MV-4-11 (cell line): ENCODE data around the gene RNF220.

Experiments
- DNase-seq: peaks from one replicate; lab custom pipeline; 2025; lab: John Stamatoyannopoulos, UW

Gene RNF220

GRCh38 chr1:44407430-44408211, 2.6 kb downstream of the RNF220 start:
- DNase-seq = no peak

- no peak for DNase-seq
Observed at GRCh38 chr1:44408212-44408582, 3.1 kb downstream of the RNF220 start.

DNA sequence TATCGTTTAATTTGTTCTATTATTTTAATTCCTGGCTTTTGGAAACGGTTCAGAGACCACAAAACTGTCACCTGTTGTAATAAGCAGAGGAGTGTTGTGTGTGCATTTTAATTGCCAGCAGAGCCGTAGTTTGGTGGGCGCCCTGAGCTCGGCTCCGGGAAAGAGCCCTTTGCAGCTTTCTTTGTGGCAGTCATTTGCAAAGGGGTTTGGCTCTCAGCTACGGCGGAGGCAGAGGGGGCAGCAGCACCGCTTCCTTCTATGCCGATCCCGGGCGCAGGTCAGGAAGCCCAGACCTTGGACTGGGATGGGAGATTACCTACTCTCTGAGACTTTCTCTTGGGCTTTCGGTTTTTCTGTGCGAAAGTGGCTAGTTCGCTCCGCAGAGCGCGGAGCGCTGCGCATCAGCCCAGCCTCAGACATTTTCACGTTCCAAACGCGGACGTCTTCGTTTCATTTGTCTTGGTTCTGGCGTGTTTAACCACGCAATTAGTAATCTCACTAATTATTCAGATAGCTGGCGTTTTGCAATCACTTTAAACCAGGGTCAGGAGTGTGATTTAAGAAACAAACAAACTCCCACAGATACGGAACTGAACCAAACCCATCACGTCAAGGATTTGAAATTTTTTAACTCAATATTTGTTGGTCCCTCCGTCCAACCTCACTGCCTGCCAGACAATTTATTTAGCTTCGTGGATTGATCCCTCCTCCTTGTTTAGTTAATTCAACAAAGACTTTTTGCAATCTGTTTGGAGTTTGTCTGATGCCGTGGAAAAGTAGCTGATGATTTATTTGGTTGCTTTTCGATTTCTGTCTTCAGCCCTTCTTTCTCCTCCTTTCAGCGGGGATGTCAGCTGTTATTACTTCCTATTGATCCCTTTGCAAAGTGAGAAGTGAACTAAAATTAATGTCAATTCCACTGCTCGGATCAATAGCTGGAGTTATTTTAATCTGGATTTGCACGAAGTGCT, 3.9 kb downstream of the RNF220 start:
- DNase-seq = no peak

DNA sequence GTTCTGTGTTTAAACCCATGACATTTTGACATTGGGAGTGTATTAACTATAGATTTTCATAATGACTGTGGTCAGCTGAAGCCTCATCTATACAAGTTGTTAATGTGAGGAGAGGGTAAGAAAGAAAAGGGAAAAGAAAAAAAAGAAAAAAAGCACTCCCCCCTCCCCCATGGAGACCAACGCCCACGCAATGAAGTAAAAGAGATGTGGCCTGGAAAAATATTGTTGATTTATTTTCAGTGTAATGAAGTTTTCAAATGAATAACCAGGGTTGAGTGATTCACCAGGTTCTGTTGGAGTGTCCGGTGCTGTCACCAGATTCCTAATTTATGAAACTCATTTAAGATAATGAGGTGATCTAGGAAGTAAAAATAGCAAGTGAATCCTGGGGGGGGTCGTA, 4.7 kb downstream of the RNF220 start:
- no peak for DNase-seq

- DNase-seq = no peak
Observed at GRCh38 chr1:44411861-44412260, 6.8 kb downstream of the RNF220 start.

DNA sequence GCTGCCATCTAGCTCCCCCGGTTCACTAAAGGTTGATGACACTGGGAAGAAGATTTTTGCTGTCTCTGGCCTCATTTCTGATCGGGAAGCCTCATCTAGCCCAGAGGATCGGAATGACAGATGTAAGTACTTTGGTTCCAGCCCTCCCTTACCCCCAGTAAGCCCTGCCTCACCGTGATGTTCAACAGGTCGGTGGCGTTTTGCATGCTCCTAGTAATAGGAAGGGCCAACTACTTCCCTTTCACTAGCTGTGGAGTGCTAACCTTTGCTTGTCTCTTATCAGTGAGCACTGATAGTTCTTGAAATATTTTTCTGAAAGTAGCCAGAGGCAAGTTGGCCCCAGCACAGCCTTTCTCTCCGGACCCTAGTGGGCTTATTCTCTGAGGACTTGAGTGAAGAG, 7.5 kb downstream of the RNF220 start:
- DNase-seq = no peak

DNA sequence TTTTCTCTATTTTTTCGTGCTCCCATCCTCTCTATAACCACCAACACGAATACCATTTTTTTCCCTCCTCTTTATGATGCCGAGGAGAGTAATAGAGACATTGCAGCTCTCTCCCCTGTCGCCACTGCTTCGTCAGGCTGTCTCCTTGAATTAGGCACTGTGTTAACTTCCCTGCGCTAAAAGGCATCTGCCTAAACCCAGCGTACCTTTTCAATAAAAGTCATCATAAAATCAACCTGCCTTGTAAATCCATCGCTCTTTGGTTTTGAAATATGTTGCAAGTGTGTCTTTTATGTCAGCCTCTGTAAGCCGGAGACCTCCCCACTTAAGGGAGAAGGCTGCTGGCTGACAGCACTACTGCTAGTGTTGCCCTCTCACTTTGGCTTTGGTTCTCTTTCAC, 8.7 kb downstream of the RNF220 start:
- no peak for DNase-seq

DNA sequence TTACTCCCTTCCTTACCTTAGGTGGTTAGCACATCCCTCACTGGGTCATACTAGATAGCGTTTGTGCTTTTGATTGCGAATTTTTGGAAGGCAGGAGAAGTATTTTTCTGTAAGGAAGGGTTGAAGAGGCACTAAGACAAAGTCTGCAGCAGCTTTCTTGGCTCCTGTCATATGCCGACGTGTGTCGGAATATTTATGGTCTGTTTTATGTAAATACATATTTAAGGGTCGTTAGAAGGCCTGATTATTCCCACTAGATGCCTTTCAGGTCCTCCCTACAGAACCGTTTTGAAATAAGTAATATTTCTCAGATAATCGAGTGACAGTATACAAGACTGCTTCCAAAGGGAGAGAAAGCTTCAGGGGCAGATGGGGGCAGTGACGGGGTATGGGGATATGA, 10.0 kb downstream of the RNF220 start:
- DNase-seq = no peak

DNA sequence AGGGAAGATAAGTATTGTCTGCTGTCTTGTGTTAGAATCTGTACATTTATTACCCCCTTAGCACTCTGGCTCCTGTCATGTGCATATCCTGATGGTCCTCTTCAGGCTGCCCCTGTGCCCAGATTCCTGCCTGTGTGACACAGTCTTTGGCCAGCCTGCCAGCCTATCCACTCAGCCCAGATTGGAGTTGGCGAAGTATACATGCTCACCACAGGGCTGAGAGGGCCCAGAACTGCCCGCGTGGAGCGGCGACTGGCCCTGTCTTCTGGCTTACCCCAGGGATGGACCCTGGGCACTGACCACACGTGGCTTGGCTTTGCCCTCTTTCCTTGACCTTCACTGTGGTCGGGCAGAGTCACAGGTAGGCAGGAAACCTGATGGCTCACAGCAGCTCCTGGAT, 11.4 kb downstream of the RNF220 start:
- DNase-seq = no peak

- DNase-seq = no peak
Observed at GRCh38 chr1:44417351-44418021, 12.4 kb downstream of the RNF220 start.

DNA sequence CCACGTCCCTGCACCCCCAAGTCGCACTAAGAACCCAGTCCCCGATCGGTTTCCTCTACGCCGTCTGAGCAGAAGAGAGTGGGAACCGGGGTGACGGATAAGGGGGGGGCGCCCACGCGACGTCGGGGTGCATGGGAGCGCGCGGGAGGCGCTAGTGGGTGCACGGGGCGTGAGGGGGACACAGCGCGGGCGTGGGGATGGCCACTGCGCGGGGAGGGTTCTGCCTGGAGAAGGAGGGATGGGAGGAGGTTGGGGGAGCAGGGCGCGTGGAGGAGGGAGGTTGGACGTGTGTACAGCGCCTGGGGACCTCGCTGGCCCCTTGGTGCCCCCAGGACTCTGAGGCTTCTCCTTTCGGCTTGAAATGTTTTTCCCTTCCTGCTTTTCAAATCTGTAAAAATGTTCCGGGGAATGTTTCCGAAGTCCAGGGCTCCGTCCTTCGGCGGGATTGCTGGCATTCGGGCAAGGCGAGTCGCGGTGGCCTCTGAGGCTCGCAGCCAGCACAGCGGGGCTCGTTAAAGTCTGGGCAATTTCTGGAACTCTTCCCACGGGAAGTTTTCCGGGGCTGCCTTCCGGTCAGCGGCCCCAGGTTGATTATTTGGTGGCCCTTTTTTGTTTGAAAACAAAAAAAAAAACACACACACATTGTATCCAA, 13.1 kb downstream of the RNF220 start:
- no peak for DNase-seq

GRCh38 chr1:44419901-44420300, 14.8 kb downstream of the RNF220 start:
- DNase-seq = no peak

DNA sequence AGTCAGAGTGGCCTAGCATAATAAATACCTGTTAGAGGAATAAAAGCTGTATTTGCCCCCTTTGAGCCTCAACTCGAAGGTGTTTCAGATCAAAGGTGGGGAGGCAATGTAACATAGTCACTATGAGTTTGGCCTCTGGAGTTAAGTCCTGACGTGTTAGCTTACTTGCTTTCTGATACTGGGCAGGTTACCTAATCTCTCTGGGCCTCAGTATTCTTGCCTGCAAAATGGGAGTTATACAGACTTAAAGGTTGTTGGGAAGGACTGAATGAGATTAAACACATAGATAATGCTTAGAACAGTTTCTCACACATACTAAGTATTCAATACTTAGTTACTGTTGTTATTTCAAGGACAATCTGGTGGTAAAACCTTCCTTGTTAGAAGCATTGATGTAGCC, 15.5 kb downstream of the RNF220 start:
- DNase-seq = no peak

- no peak for DNase-seq
Observed at GRCh38 chr1:44421446-44421884, 16.4 kb downstream of the RNF220 start.

- no peak for DNase-seq
Observed at GRCh38 chr1:44422161-44422560, 17.1 kb downstream of the RNF220 start.

- no peak for DNase-seq
Observed at GRCh38 chr1:44423591-44424537, 18.8 kb downstream of the RNF220 start.

DNA sequence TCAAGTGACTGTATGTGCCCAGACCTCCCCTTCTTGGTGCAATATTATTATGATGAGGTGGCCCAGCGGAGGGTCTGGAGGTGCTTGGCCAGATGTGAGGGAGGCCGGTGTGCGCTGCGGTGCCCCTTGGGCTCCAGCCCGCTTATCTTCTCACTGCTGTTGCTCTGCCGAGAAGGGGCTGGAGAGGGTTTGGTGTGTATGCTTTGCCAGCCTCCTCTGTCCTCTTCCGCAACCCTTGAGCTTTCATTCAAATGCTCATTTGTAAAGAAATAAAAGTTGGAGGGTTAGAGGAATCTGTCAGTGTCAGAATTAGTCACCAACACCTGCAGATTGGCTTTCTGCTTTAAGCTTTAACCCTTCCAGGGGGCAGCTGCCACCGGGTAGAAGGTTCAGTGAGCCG, 19.7 kb downstream of the RNF220 start:
- DNase-seq = no peak

DNA sequence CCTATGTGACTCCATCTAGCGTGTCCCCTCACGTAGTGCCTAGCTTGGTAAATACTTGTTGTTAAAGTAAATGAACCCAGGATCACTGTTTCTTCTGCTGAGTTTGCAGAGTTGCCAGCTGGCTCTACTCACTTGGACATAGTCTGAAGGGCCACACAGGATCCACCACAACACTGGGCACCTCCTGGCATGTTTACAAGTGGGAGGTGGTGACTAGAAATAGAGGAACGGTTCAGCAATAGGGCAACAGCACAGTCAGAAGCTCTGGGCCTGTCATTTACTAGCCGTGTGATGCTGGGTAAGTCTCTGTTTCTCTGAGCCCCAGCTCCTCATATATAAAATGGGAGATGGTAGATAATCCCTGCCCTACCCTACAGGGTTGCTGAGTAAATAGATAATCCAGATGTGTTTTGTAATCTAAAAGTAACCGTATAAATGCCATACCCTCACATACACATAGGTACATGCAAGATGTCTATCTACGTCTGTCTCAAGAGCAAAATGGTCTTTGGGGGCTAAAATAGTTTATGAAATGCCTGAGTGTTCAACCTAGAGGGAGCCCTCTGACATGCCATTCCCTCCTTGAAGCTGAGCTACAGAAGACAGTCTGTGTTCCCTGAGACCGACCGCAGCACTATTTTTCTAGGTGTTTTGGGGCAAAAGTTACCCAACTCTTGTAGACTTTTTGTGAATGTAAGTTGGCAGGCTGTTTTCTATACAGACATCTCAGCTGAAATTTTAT, 20.5 kb downstream of the RNF220 start:
- DNase-seq = no peak

DNA sequence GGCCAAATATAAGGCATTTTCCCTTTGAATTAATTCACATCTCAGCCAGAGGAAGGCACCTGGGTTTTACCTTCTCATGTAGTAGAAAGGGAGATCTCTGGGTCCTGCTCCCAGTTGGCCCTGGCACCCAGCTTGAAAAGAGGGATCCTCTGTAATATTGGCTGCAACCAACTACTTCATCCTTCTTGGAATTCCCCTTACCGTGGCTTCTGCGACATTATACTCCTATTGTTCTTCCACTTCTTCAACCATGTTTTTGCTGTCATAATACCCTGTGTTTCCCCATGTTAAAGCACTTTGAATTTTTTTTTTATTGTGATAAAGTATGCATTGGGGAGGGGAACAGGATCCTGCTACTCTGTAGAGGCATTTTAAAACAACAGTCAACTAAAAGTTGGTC, 26.8 kb downstream of the RNF220 start:
- no peak for DNase-seq

- DNase-seq = no peak
Observed at GRCh38 chr1:44433209-44433608, 28.2 kb downstream of the RNF220 start.
